CD4-positive, alpha-beta T cell treated with Interleukin-2 at 100 ng/mL for 4 hours (primary cell): ENCODE results near the gene HSFX4.
"Not testable (repeated sequence)": the region's sequence is repeated elsewhere in the genome, so short reads cannot be mapped to it uniquely, and the experiment has no call there.

ENCODE experiments used
- DNase-seq: peaks from one replicate; pipeline ENCODE4 v3.0.0-alpha.2; 2020; ENCODE audit warnings: low spot score

Gene HSFX4

GRCh38 chrX:149937871-149938426 is 8.6 kb downstream of the HSFX4 start:
- DNase-seq: no peak

- DNase-seq: peak; percentile 94
Measured at GRCh38 chrX:149938427-149938880, 9.1 kb downstream of the HSFX4 start, which contains the start of gene EOLA2. Gene EOLA2 (minus strand): TSS chrX:149938491. CDS start chrX:149933874, 4,617 bp downstream.

GRCh38 chrX:149938881-149939654 is 9.7 kb downstream of the HSFX4 start:
- DNase-seq: peak; percentile 88

- no peak for DNase-seq
Measured at GRCh38 chrX:149939655-149939904, 10.2 kb downstream of the HSFX4 start.

- DNase-seq: peak; percentile 94
Measured at GRCh38 chrX:149939905-149940673, 10.7 kb downstream of the HSFX4 start.

- not testable (repeated sequence) for DNase-seq
Measured at GRCh38 chrX:149940674-149941024, 11.3 kb downstream of the HSFX4 start.

GRCh38 chrX:149945087-149945670 is 15.8 kb downstream of the HSFX4 start:
- not testable (repeated sequence) for DNase-seq

GRCh38 chrX:149945820-149946219 is 16.4 kb downstream of the HSFX4 start:
- not testable (repeated sequence) for DNase-seq

GRCh38 chrX:149946932-149947331 is 17.6 kb downstream of the HSFX4 start:
- DNase-seq: not testable (repeated sequence)

- DNase-seq: no peak
Measured at GRCh38 chrX:149948016-149948415, 18.6 kb downstream of the HSFX4 start.

- no peak for DNase-seq
Measured at GRCh38 chrX:149949743-149950436, 20.5 kb downstream of the HSFX4 start.

GRCh38 chrX:149950681-149951080 is 21.3 kb downstream of the HSFX4 start:
- peak; percentile 11 for DNase-seq

- DNase-seq: no peak
Measured at GRCh38 chrX:149961572-149961971, 32.2 kb downstream of the HSFX4 start.

GRCh38 chrX:149962010-149962409 is 32.6 kb downstream of the HSFX4 start:
- no peak for DNase-seq

- DNase-seq: peak; percentile 4
Measured at GRCh38 chrX:149962859-149963757, 33.7 kb downstream of the HSFX4 start.

GRCh38 chrX:149979126-149979644 is 49.8 kb downstream of the HSFX4 start:
- no peak for DNase-seq
